ENCODE measurements around the gene DAPP1. TPM values are rescaled to one million over a fixed set of nuclear protein-coding genes. Genes with fewer than 3 reads are reported as not detected.

DAPP1 gene
- total and polyA plus RNA-seq, 10 of the 15 experiments (the other 5 are each of a cell fraction or from before 2014, with no cell fraction given), result 46.5 to 147 (median 74.2) TPM

DNA sequence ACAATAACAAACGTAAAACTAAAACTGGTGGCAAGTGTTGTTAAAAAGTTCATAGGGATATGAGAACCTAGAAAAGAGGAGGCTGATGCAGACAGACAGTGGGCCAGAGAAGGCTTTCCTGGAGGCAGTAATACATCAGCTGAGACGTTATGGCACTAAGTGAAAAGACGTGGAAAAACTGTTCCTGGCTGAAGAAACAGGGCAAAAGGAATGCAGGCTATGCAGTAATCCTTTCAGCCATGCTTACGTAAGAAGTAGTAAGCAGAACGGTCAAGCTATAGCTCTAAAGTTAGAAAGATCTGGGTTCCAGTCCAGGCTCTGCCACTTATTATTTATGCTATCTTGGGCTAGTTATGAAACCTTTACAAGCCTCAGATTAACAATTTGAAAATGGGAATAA lies 71.2 kb downstream of the DAPP1 start (continued):
- TF ChIP-seq, protein P1, sequence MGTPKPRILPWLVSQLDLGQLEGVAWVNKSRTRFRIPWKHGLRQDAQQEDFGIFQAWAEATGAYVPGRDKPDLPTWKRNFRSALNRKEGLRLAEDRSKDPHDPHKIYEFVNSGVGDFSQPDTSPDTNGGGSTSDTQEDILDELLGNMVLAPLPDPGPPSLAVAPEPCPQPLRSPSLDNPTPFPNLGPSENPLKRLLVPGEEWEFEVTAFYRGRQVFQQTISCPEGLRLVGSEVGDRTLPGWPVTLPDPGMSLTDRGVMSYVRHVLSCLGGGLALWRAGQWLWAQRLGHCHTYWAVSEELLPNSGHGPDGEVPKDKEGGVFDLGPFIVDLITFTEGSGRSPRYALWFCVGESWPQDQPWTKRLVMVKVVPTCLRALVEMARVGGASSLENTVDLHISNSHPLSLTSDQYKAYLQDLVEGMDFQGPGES (IDR thresholded peaks at IDR 0.05), result no peak

DNA sequence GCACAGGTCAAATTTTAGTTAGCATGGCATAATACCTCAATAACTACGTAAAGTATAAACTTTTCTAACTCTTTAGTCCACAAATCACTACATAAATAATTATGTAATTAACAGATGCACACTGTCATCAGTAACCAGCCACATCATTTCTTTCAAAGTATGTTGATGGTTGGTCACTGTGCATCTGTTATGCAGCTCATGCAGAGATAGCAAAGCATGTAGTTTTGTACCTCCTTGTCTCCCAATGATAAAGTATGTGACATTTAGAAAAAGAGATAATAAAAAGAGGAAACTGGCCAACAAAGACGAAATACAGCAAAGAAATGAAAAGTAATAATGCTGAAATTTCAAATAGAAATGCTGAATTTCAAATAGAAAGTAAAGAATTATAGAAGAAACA lies 74.7 kb downstream of the DAPP1 start:
- no peak overlapping the region for H2AFZ ChIP-seq (ENCODE audit: control insufficient read depth, low read depth, low read length)
- no peaks in the 10 kb centered on the region for H3K27me3 ChIP-seq (replicated peaks in 1 of 2; ENCODE audit: control insufficient read depth in 2 of 2, insufficient read depth in 2 of 2, low read length in 1 of 2)
- ChIA-PET CTCF (interaction anchor here (4.0 kb wide), 1 partner anchor 79 kb away, joined by 25 read pairs; no protein-coding TSS in a partner anchor), SMC1A (ENCODE audit: uncharacterized antibody, unreplicated experiment) (interaction anchor here (3.0 to 3.5 kb wide), 2 partner anchors 57 to 80 kb away, joined by 13 to 18 read pairs; no protein-coding TSS in a partner anchor), RAD21 (ENCODE audit: unreplicated experiment) (interaction anchor here (2.4 to 2.8 kb wide), 2 partner anchors 80 to 83 kb away, joined by 7 to 8 read pairs; no protein-coding TSS in a partner anchor), POLR2A (interaction anchor here (0.6 to 1.4 kb wide), 2 partner anchors 45 to 55 kb away, joined by 3 to 5 read pairs; partner anchors contain the start of gene DNAJB14)
- no peak overlapping the region for H3K9ac ChIP-seq (ENCODE audit: control insufficient read depth, insufficient read depth, low read length)
- no peak overlapping the region for H3K4me2 ChIP-seq (ENCODE audit: control insufficient read depth, insufficient read depth)
- H4K20me1 ChIP-seq (ENCODE audit: control insufficient read depth, insufficient read depth), result no peaks in the 10 kb centered on the region
- DNase-seq (ENCODE audit: low read depth, low spot score) (no peak), ATAC-seq (no peak), FAIRE-seq (no peak)
- 100% methylated on average over 2 of the region's 2 CpGs for WGBS (ENCODE audit: insufficient coverage, insufficient replicate concordance, low lambda C conversion rate, missing lambda C conversion rate)
- peaks cover 30% of the 10 kb centered on the region for H3K79me2 ChIP-seq (ENCODE audit: control insufficient read depth, insufficient read depth, low read length)
- intact Hi-C loops (cut with micrococcal nuclease; ENCODE audit: unreplicated experiment) (no loop called here), in situ Hi-C loops (cut with MboI) (loop anchor here (5.0 kb wide), 1 partner anchor 329 kb away; the partner anchor contains the start of gene TRMT10A)
- H3K9me3 ChIP-seq (replicated peaks; ENCODE audit: control insufficient read depth, insufficient read depth, low read length), result no peaks in the 10 kb centered on the region
- no peak overlapping the region; the same call in 1 of the 2 replicates for H3K4me3 ChIP-seq
- no peaks in the 10 kb centered on the region for H3K4me1 ChIP-seq (ENCODE audit: control insufficient read depth, insufficient read depth, low read length)
- 0 out of 4 replicates have a peak, but pooled peaks cover 0 to 2% of the 10 kb centered on the region in 2 experiments for H3K36me3 ChIP-seq (ENCODE audit: control insufficient read depth in 2 of 2, insufficient read depth in 2 of 2, low read length in 1 of 2)
- BruUV-seq (replicated peaks), result no TSS peak
- no peak overlapping the region for H3K27ac ChIP-seq (ENCODE audit: control insufficient read depth, insufficient read depth)
- no peak for TF ChIP-seq EP300 (IDR thresholded peaks at IDR 0.05; ENCODE audit: borderline replicate concordance in 1 of 2, control insufficient read depth in 1 of 2, low read depth in 2 of 2, low read length in 2 of 2)
- TF ChIP-seq, protein P2, sequence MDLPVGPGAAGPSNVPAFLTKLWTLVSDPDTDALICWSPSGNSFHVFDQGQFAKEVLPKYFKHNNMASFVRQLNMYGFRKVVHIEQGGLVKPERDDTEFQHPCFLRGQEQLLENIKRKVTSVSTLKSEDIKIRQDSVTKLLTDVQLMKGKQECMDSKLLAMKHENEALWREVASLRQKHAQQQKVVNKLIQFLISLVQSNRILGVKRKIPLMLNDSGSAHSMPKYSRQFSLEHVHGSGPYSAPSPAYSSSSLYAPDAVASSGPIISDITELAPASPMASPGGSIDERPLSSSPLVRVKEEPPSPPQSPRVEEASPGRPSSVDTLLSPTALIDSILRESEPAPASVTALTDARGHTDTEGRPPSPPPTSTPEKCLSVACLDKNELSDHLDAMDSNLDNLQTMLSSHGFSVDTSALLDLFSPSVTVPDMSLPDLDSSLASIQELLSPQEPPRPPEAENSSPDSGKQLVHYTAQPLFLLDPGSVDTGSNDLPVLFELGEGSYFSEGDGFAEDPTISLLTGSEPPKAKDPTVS (IDR thresholded peaks at IDR 0.05; ENCODE audit: low read depth, low read length), result no peak
- TF ChIP-seq ESRRA (IDR thresholded peaks at IDR 0.05; ENCODE audit: low read length), result no peak
- no peak for TF ChIP-seq LARP7 (IDR thresholded peaks at IDR 0.05)
- TF ChIP-seq, protein P3, sequence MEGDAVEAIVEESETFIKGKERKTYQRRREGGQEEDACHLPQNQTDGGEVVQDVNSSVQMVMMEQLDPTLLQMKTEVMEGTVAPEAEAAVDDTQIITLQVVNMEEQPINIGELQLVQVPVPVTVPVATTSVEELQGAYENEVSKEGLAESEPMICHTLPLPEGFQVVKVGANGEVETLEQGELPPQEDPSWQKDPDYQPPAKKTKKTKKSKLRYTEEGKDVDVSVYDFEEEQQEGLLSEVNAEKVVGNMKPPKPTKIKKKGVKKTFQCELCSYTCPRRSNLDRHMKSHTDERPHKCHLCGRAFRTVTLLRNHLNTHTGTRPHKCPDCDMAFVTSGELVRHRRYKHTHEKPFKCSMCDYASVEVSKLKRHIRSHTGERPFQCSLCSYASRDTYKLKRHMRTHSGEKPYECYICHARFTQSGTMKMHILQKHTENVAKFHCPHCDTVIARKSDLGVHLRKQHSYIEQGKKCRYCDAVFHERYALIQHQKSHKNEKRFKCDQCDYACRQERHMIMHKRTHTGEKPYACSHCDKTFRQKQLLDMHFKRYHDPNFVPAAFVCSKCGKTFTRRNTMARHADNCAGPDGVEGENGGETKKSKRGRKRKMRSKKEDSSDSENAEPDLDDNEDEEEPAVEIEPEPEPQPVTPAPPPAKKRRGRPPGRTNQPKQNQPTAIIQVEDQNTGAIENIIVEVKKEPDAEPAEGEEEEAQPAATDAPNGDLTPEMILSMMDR (IDR thresholded peaks at IDR 0.05 in 2 of 3, conservative IDR thresholded peaks at IDR 0.05 in 1 of 3; ENCODE audit: control insufficient read depth in 2 of 3, extremely low read depth in 1 of 3, insufficient read depth in 1 of 3, low read depth in 3 of 3, low read length in 3 of 3), result no peak
- no peak for TF ChIP-seq ZNF622 (IDR thresholded peaks at IDR 0.05)
- no peak for TF ChIP-seq CREM (IDR thresholded peaks at IDR 0.05; ENCODE audit: low read depth)
- TF ChIP-seq SREBF2 (IDR thresholded peaks at IDR 0.05; ENCODE audit: low read length), result no peak
- TF ChIP-seq SMAD5 (IDR thresholded peaks at IDR 0.05; ENCODE audit: low read depth), result no peak
- TF ChIP-seq FOXK2 (IDR thresholded peaks at IDR 0.05), result no peak
- TF ChIP-seq MEF2A (IDR thresholded peaks at IDR 0.05; ENCODE audit: insufficient read depth, low read depth, low read length), result no peak
- TF ChIP-seq SRF (IDR thresholded peaks at IDR 0.05; ENCODE audit: low read depth in 2 of 2, low read length in 2 of 2), result no peak
- TF ChIP-seq SIN3A (IDR thresholded peaks at IDR 0.05; ENCODE audit: low read depth, low read length), result no peak
- TF ChIP-seq GATAD2B (conservative IDR thresholded peaks at IDR 0.05; ENCODE audit: low read depth), result no peak
- no peak for TF ChIP-seq POLR2AphosphoS5 (IDR thresholded peaks at IDR 0.05; ENCODE audit: low read length)
- no peak for TF ChIP-seq HCFC1 (IDR thresholded peaks at IDR 0.05; ENCODE audit: low read length)
